DMS 273 (cell line): ENCODE results near the gene ZNF831.

Experiments used
- DNase-seq: peaks from one replicate; lab custom pipeline; 2025; ENCODE audit not compliant: unreplicated experiment; lab: John Stamatoyannopoulos, UW

The ZNF831 gene

GRCh38 chr20:59157064-59157463 is 6.6 kb upstream of the ZNF831 start:
- DNase-seq: no peak

- DNase-seq: no peak
These were observed 6.1 kb upstream of the ZNF831 start for GRCh38 chr20:59157531-59157930.

GRCh38 chr20:59157961-59158541 is 5.6 kb upstream of the ZNF831 start:
- no peak for DNase-seq

DNA sequence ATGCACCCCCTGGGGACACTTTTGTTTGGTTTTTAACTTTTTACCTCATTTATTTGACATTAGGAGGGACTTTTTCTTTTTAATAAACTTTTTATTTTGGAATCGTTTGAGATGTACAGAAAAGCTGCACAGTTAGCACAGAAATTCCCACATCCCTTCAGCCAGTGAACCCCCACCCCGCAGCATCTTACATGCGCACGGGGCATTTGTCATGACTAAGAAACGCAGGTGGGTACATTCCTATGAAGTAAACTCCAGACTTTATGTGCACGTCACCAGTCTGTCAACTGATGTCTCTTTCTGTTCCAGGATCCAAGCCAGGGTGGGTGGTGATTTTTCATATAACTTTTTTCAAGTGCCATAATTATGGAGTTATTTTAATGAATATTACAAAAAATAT is 4.9 kb upstream of the ZNF831 start:
- DNase-seq: no peak

DNA sequence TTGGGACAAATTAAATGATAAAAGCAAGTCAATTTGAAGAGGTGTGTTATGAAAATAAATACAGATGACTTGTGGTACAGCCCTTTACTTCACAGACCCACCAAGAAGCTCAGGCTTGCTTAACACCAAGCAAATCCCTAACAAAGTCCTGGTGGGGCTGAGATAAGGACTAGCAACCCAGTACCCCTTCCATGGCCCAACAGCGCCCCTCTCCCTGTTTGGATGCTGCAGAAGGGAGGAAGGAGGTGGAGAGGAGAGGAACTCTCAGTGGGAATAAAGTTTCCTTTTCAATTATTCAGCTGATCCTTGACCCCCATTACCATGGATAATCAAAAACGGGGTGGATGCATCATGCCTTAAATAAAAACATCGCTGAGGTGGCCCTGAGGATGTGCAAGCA is 4.5 kb upstream of the ZNF831 start:
- peak; percentile 29 for DNase-seq

GRCh38 chr20:59159493-59160376 is 3.9 kb upstream of the ZNF831 start:
- DNase-seq: no peak

DNA sequence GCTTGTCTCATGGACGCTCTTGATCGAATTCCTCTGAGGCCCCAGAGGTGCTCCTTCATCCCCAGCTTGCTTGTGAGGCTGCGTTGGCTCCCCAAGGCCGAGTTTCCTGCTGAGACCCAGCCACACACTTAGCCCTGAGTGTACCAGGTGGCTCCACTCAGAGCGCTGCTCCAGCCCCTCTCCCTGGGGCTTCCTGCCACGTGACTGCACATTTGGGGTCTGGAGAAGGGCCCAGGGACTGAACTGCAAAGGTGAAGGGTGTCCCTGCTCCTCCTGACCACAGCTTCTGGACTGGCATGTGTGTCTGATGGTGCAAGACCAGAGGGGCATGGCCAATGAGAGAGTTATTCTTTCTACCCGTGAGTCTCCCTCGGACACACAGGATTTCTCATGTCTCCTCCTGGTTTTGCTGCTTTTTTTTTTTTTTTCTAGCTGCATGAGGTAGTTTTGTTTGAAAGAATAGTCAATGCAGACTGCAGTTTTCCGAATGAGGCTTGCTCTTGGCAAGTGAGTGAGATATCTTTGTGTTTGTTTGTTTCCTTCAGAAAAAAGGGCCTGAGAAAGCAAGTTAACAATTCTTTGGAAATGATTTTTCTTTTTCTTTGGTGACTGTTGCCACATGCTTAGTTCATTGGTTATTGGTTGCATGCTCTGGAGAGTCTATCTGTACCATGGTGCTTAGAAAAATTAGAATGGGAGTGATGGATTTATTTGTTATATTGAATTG is 3.1 kb upstream of the ZNF831 start:
- DNase-seq: no peak

- DNase-seq: no peak
These were observed 1.9 kb upstream of the ZNF831 start for GRCh38 chr20:59161721-59162120.

- DNase-seq: no peak
These were observed 1.2 kb downstream of the ZNF831 start for GRCh38 chr20:59164686-59165391.

DNA sequence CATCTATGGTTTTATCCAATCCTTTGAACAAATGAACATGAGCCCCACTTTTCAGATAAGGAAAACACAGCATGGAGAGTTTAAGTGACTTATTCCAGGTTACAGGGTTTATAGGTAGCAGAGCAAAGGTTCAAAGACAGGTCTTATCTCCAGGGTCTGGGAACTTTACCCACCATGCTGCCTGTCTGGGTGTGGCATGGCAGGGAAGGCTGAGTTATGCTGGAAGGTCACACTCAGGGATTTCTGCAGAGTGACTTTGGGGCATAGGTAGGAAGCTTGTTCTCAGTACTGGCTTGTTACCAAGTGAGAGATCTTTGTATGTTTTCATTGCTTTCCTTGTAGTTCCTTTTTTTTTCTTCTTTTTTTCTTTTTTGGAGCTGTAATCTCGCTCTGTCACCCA is 1.8 kb downstream of the ZNF831 start:
- no peak for DNase-seq

DNA sequence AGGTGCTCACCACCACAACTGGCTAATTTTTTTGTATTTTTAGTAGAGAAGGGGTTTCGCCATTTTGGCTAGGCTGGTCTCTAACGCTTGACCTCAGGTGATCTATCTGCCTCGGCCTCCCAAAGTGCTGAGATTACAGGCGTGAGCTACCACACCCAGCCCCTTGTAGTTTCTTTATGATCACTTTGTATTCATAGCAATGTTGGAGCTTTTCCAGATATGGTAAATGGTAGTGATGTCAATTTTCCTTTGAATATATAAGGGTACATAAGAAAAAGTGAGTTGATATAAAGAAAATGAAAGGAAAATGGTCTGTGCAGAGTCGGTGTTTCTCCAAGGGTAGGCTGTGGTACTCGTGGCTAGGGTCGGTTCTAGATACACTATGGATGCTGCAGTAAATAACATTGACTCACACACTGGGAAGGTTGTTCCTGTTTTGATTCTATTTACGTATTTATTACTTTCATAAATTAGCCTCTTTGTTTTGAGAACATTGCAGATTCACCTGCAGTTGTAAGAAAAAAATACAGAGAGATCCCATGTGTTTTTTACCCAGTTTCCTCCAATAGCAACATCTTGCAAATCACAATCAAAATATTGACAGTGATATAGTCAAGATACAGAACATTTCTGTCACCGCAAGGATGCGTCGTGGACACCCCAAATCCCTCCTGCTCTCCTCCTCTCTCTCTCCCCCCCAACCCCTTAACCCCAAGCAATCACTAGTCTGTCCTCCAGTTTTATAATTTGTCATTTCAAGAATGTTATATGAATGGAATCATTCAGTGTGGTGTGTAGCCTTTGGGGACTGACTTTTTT is 2.5 kb downstream of the ZNF831 start:
- DNase-seq: no peak

GRCh38 chr20:59170406-59171349 is 7.1 kb downstream of the ZNF831 start:
- no peak for DNase-seq

- no peak for DNase-seq
These were observed 8.4 kb downstream of the ZNF831 start for GRCh38 chr20:59171986-59172385.

GRCh38 chr20:59173938-59174491 is 10.4 kb downstream of the ZNF831 start:
- no peak for DNase-seq

GRCh38 chr20:59175002-59175401 is 11.4 kb downstream of the ZNF831 start:
- no peak for DNase-seq

DNA sequence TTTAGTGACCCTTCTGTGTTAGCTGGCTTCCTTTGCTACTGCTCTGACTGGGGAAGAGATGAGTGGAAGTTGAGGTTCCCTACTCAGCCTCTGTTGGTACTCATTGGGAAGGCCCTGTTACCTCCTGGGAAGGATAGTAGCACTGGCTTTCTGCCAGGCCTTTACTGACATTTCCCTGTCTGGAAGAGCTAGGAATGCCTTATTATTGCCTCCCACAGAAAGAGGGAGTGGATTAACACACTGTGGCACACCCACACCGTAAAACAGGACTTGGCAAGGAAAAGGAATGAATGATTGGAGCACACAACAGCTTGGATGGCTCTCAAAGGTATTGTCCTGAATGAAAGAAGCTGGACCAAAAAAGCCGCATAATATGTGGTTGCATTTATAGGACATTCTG is 12.2 kb downstream of the ZNF831 start:
- DNase-seq: no peak

- no peak for DNase-seq
These were observed 13.2 kb downstream of the ZNF831 start for GRCh38 chr20:59176812-59177211.

DNA sequence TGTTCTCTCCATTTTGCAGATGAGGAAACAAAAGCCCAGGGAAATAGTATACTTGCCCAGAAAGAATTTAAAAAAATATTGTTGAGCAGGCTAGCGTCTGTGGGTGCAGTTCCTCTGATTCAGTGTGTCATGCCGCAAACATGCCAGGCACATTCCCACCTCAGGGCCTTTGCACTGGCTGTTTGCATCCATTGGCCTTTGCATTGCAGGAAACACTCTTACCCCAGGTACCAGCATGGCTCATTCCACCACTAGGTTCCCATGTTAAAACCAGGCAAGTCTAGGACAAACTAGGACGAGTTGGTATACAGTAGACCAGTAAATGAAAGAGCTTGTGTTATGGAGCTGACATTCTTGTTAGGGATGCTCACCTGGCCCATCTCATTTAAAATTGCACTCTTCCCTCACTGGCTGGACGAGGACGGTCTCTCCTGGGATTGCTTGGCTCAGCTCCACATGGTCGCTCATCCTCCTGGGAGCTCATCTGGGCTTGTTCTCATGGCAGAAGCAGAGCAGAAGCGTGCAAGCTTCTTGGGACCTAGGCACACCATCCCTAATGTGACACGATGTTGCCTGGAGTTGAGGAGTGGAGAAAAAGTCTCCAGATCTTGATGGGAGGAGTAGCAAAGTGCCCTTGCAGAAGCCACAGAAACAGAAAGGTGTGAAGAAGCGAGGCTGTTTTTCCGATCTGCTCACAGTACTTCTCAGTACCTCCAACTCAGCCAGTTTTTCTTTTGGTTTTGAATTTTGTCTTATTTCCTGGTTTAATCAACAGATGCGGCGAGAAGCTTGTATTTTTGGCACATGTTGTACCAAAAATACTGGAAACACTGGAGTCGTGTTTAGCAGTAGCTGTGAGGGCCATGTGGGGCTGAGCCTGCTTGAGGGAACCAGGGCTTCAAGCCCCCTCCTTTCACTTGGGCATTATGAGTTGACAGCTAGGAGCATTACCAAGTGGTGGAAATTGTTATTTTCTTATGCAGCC is 13.9 kb downstream of the ZNF831 start:
- DNase-seq: no peak
